Uterus (tissue), 2 donors: Measurements from ENCODE around the gene ATAD3C.

Experiments used
- CTCF ChIP-seq, 4 experiments: fragments of 200-600 bp in 2 of 4; fragments of 450-650 bp in 2 of 4; sonication (generic) in 2 of 4; IDR thresholded peaks; one replicate each; pipeline ENCODE4 v1.5.1; 2016 to 2019; ENCODE audit warnings: antibody characterized with exemption in 4 of 4, mild to moderate bottlenecking in 2 of 4, moderate library complexity in 1 of 4
- POLR2A ChIP-seq, 2 donors: fragments of 450-650 bp; IDR thresholded peaks; one replicate each; pipeline ENCODE4 v1.6.1; 2016; ENCODE audit warnings: antibody characterized with exemption in 2 of 2, mild to moderate bottlenecking in 1 of 2, moderate library complexity in 1 of 2

- no peak for TF ChIP-seq CTCF (IDR thresholded peaks at IDR 0.05)
- TF ChIP-seq POLR2A (IDR thresholded peaks at IDR 0.05) = no peak
These were observed 61.5 kb downstream of the ATAD3C start for GRCh38 chr1:1510912-1511532.
